GM21381 (cell line): Measurements from ENCODE around the gene MRC2.
A peak's percentile ranks its signal among the peaks of the same experiment; 100 is the strongest.
"Not testable (repeated sequence)": the region's sequence is repeated elsewhere in the genome, so short reads cannot be mapped to it uniquely, and the experiment has no call there.

Experiments
- ATAC-seq: cut with Tn5 transposase; IDR thresholded peaks from one replicate; pipeline ENCODE4 v1.9.1; 2021; ENCODE audit warnings: mild to moderate bottlenecking, moderate library complexity; ENCODE audit not compliant: unreplicated experiment

The MRC2 gene

GRCh38 chr17:62627219-62627903 is at the start of gene MRC2:
TSS of gene MRC2 (plus strand) at chr17:62627670. CDS start at chr17:62627803, 133 bp downstream.
- ATAC-seq: no peak

- no peak for ATAC-seq
These were observed 48.5 kb upstream of the MRC2 start for GRCh38 chr17:62578757-62579487.

- ATAC-seq: no peak
These were observed 46.5 kb upstream of the MRC2 start for GRCh38 chr17:62580947-62581346.

- no peak for ATAC-seq
These were observed 45.7 kb upstream of the MRC2 start for GRCh38 chr17:62581764-62582163.

- no peak for ATAC-seq
These were observed 39.9 kb upstream of the MRC2 start for GRCh38 chr17:62587554-62587953.

- ATAC-seq: no peak
These were observed 39.4 kb upstream of the MRC2 start for GRCh38 chr17:62588109-62588508.

GRCh38 chr17:62591333-62591732 is 36.1 kb upstream of the MRC2 start:
- ATAC-seq: no peak

- not testable (repeated sequence) for ATAC-seq
These were observed 35.6 kb upstream of the MRC2 start for GRCh38 chr17:62591822-62592221.

- ATAC-seq: no peak
These were observed 35.0 kb upstream of the MRC2 start for GRCh38 chr17:62592341-62593099.

GRCh38 chr17:62595484-62595883 is 32.0 kb upstream of the MRC2 start:
- ATAC-seq: no peak

GRCh38 chr17:62596662-62597061 is 30.8 kb upstream of the MRC2 start:
- ATAC-seq: no peak

GRCh38 chr17:62597150-62597549 is 30.3 kb upstream of the MRC2 start:
- no peak for ATAC-seq

- ATAC-seq: no peak
These were observed 29.6 kb upstream of the MRC2 start for GRCh38 chr17:62597920-62598319.

- ATAC-seq: no peak
These were observed 27.4 kb upstream of the MRC2 start for GRCh38 chr17:62599964-62600657.

GRCh38 chr17:62600805-62601204 is 26.7 kb upstream of the MRC2 start:
- ATAC-seq: no peak

- ATAC-seq: no peak
These were observed 26.0 kb upstream of the MRC2 start for GRCh38 chr17:62601471-62601870.

GRCh38 chr17:62603783-62604182 is 23.7 kb upstream of the MRC2 start:
- not testable (repeated sequence) for ATAC-seq

GRCh38 chr17:62605588-62605987 is 21.9 kb upstream of the MRC2 start:
- no peak for ATAC-seq

GRCh38 chr17:62611292-62611691 is 16.2 kb upstream of the MRC2 start:
- peak; percentile 67 for ATAC-seq

GRCh38 chr17:62611728-62612127 is 15.7 kb upstream of the MRC2 start:
- no peak for ATAC-seq

- ATAC-seq: not testable (repeated sequence)
These were observed 15.2 kb upstream of the MRC2 start for GRCh38 chr17:62612289-62612688.
